Activated naive CD4-positive, alpha-beta T cell treated with anti-CD3 and anti-CD28 coated beads, Interleukin-2, amount 50 U/mL, for 24 hours (primary cell): Measurements from ENCODE around the gene PDK2.

Experiments
- H3K27ac Mint-ChIP-seq: one replicate; pipeline ENCODE4 v1.8.0; 2021; ENCODE audit warnings: mild to moderate bottlenecking, mixed read lengths
- H3K27me3 Mint-ChIP-seq: one replicate; pipeline ENCODE4 v1.8.0; 2021; ENCODE audit warnings: mixed read lengths
- H3K36me3 Mint-ChIP-seq: one replicate; pipeline ENCODE4 v1.8.0; 2021; ENCODE audit warnings: mixed read lengths
- H3K4me1 Mint-ChIP-seq: one replicate; pipeline ENCODE4 v1.8.0; 2021; ENCODE audit warnings: mixed read lengths
- H3K4me3 Mint-ChIP-seq: one replicate; pipeline ENCODE4 v1.8.0; 2021; ENCODE audit warnings: mild to moderate bottlenecking, mixed read lengths
- H3K9me3 Mint-ChIP-seq: one replicate; pipeline ENCODE4 v1.8.0; 2021; ENCODE audit warnings: mixed read lengths

Gene PDK2

DNA sequence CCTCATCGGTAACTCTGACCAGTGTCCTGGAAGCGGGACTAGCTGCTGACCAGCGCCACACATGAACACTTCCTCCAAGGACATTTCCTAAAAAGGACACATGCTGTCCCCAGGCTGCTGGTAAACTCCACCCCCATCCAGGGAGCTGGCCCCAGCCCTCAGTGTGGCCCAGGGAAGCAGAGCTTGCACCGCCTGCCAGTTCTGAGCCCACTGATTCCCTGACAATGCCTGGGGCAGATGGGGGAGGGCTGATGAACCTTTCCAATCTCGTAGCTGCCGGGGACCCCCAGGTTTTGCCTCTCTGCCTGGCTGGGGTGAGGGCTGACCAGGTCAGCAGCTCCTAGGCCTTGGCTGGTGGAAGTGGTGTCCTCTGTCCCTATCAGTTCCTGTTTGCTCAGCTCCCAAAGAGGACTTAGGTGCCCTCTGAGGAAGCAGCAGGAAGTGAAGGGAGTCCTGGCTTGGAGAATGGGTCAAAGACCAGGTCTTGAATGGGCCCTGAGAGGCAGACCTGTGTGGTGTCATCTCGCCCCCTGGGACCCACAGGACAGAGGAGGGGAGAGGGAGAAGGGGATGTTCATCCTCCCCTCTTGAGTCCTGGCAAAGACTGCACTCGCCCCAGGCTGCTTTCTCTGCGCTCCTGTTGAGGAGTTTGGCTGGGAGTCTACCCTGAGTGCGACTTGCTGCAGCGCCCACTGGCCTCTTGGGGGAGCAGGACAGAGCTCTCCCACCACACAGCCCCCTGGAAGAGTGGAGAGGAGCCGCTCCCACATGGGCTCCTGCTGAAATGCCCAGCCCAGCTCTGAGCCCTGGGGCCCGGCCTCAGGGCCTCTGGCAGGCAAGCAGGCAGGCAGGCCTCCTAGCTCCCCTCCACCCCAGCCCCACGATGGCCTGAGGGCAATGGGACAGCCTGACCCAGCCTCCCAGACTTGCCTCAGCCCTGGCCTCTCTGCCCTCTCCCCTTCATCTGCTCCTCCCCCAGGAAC is 16.8 kb downstream of the PDK2 start:
- Mint-ChIP-seq H3K9me3 (no peaks in the 10 kb centered on the region), H3K36me3 (no peaks in the 10 kb centered on the region)

DNA sequence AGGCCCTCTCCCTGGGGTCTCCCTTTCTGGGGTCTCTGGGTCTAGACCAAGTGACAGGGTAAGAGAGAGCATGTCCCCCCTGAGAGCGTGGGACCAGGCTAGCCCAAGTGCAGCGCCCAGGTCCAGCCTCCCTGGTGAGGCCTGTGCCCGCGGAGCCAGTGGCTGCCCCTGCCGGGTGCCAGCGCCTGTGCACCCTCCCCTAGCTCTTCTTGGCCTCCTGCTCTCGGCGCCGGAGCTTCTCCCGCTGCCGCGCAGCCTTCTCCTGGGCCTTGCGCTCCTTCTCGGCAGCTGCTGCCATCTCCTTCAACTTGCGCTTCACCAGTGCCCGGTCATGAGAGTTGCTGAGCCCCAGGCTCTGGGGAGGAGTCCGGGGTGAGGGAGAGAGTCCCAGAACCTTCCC is 17.5 kb downstream of the PDK2 start:
- peaks cover 13% of the 10 kb centered on the region for H3K4me1 Mint-ChIP-seq
- peaks cover 12% of the 10 kb centered on the region for H3K27me3 Mint-ChIP-seq
- H3K9me3 Mint-ChIP-seq: no peaks in the 10 kb centered on the region
- H3K4me3 Mint-ChIP-seq: no peak overlapping the region
- no peaks in the 10 kb centered on the region for H3K36me3 Mint-ChIP-seq
- H3K27ac Mint-ChIP-seq: no peak overlapping the region

More for the DNA sequence above, 16.8 kb downstream of the PDK2 start:
- Mint-ChIP-seq H3K4me3 (no peak overlapping the region), H3K27me3 (peaks cover 11% of the 10 kb centered on the region), H3K27ac (no peak overlapping the region), H3K4me1 (peaks cover 10% of the 10 kb centered on the region)

DNA sequence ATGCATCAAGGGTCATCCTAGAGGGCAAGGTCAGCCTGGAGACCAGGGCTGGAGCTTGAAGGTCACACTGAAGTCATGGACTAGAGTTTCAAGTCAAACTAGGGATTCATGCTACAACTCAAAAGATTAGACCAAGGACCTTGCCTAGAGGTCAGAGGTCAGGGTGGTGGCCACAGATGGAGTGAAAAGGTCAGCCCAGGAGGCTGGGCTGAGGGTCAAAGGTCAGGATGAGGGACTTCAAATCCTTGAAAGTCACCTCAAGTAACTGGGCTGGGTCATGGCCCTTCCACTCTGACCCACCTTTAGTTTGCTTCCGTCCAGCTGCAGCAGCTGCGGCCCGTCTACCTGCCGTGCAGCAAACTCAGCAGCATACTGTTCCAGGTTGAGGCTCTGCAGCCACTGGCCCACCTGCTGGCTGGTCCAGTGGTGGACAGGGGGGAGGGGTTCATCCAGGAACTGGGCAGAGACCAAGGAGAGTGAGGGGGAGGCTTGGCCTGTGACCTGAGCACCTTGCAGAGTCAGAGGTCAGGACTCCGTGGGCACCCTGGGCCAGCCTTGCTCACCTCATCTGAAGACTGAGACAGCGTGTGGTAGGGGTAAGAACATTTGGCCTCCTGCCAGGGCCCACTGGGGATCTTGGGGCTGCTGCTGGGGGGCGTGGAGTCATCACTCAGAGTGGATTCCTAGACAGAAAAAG is 18.6 kb downstream of the PDK2 start:
- H3K4me3 Mint-ChIP-seq: no peak overlapping the region
- no peaks in the 10 kb centered on the region for H3K36me3 Mint-ChIP-seq
- H3K27me3 Mint-ChIP-seq: peaks cover 14% of the 10 kb centered on the region
- peaks cover 13% of the 10 kb centered on the region for H3K4me1 Mint-ChIP-seq
- no peak overlapping the region for H3K27ac Mint-ChIP-seq
- no peaks in the 10 kb centered on the region for H3K9me3 Mint-ChIP-seq

DNA sequence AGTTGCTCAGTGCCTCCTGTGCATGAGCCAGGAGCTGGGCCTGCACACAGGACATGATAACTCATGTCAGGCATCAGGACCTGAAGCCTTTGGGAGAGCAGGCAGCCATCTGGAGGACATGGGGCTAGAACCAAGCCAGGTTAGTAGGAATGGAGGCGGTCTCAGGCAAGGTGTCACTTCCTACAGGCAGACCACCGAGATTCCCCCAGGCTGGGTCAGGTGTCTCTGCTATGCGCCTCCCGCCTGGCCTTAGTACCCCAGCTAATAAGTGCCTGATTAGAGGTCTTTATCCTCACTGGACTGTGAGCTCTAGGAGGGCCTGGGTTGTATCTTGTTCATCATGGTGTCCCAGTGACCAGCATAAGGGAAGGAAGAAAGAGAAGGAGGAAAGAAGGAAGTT is 19.2 kb downstream of the PDK2 start:
- Mint-ChIP-seq H3K4me3 (no peak overlapping the region), H3K27me3 (peaks cover 16% of the 10 kb centered on the region), H3K27ac (no peak overlapping the region), H3K9me3 (no peaks in the 10 kb centered on the region), H3K36me3 (no peaks in the 10 kb centered on the region), H3K4me1 (peaks cover 13% of the 10 kb centered on the region)

DNA sequence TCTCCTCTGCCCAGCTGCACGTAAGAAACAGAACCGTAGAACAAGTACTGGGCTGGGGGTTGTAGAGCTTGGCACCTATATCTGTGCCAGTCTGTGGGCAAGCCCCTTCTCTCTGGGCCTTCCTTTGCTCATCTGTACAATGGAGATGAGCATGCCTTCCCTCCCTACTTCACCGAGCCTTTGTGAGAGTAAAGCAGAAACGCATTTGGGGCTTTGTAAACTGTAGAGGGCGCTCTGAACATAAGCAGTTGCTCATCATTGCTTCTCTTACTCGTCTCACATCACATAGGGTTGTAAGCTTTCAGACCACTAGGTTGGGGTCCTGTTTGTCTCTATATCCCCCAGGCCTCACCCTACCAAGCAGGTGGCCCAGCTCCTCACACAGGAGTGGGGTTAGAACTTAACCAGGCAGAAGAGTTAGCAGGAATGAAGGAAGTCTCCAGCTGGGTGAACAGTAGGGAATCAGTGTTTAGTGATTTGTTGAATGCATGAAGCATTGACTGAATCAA is 19.8 kb downstream of the PDK2 start:
- no peaks in the 10 kb centered on the region for H3K9me3 Mint-ChIP-seq
- H3K27ac Mint-ChIP-seq: no peak overlapping the region
- no peak overlapping the region for H3K4me3 Mint-ChIP-seq
- peaks cover 20% of the 10 kb centered on the region for H3K27me3 Mint-ChIP-seq
- no peaks in the 10 kb centered on the region for H3K36me3 Mint-ChIP-seq
- peaks cover 13% of the 10 kb centered on the region for H3K4me1 Mint-ChIP-seq

DNA sequence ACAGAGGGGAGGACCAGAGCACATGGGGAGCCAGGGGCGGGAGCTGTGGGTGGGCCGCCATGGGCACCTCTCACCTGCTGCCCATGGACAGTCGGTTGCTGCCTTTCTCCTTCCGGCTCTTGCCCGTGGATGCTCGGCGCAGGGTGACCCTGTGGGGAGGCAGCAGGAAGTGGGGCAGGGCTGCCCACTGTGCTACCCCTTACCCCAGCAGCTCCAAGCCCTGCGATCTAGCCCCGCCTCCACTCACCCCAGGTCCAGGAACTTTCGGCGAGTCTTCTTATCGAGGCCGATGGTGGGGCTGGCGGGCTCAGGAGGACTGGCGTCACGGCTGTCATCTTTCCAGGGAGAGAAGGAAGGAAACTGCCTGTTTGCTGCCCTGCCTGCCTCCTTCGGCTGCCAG is 20.6 kb downstream of the PDK2 start:
- H3K27ac Mint-ChIP-seq: no peak overlapping the region
- H3K4me1 Mint-ChIP-seq: peaks cover 13% of the 10 kb centered on the region
- H3K4me3 Mint-ChIP-seq: no peak overlapping the region
- no peaks in the 10 kb centered on the region for H3K36me3 Mint-ChIP-seq
- H3K27me3 Mint-ChIP-seq: peaks cover 22% of the 10 kb centered on the region
- no peaks in the 10 kb centered on the region for H3K9me3 Mint-ChIP-seq

DNA sequence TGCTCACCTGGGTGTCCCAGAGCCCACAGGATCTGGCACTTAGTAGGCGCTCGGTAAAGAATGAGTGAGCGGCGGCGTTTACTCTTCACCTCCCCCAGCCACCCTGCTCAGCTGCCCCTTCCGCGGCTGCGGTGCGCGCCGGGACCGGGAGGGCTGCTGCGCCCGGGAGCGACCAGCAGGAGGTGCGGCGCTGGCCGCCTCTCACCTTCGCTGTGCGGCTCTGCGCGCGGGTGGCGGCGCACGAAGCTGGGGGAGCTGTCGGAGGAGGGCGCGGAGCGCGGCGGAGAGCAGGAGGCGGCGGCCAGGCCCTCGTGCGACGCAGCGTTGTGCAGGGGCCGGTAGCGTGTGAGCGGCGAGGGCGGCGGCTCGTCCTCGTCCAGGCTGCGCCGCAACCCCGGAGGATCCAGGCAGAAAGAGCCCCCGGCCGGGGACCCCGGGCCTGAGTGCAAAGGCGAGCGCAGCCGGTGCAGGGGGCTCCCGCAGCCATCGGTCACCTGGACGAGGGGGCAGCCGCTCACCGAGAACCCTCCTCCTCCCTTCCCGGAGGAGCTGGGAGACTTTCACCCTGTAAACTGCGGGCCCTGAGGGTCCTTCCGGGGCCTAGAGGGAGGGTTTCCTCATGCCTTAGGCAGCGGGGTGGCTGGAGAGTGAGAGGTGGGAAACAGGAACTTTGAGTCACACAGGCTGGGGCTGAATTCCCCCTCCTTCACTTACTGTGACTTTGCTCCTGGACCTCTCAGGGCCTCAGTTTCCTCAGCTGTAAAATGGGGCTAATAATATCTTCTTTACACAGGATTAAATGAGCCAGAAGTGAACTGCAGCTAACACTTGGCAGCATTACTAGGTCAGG is 22.3 kb downstream of the PDK2 start:
- H3K4me3 Mint-ChIP-seq: peak overlapping the region; percentile 52
- H3K27ac Mint-ChIP-seq: no peak overlapping the region
- H3K9me3 Mint-ChIP-seq: no peaks in the 10 kb centered on the region
- H3K27me3 Mint-ChIP-seq: peaks cover 22% of the 10 kb centered on the region
- H3K36me3 Mint-ChIP-seq: no peaks in the 10 kb centered on the region
- peaks cover 13% of the 10 kb centered on the region for H3K4me1 Mint-ChIP-seq

DNA sequence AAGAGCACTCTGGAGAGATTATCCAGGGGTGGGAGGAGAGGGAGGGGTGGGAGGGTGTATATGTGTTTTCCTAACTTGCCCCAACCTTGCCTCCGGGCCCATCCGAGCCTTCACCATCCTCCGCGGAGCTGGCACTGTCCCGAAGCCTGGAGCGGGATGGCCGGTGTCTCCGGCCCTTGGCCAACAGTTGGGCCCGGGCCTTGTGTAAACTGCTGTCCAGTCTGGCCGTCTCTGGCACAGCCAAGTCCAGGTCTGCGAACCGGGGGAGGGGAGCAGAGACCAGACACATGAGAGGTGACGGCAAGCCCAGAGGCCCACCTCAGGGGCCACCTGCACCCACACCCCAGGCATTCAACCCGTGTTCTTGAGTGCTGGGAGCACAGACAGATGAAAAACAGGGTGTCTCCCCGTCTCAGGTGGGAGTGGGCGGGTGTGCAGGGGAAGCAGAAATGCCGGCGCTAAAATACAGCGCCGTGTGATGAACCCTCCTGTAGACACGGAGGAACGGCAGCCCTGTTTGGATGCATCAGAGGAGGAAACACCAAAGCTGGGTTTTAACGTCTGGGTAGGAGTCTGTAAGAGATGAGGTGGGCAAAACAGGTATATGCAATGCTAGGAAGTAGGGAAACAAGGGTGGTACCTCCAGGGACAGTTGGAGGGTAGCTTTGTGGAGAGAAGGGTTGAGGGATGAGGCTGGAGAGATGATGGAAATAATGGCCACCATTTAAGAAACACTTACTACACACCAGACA is 23.1 kb downstream of the PDK2 start:
- H3K4me1 Mint-ChIP-seq: peaks cover 13% of the 10 kb centered on the region
- H3K36me3 Mint-ChIP-seq: no peaks in the 10 kb centered on the region
- no peak overlapping the region for H3K4me3 Mint-ChIP-seq
- H3K27ac Mint-ChIP-seq: no peak overlapping the region
- peaks cover 22% of the 10 kb centered on the region for H3K27me3 Mint-ChIP-seq
- H3K9me3 Mint-ChIP-seq: no peaks in the 10 kb centered on the region

DNA sequence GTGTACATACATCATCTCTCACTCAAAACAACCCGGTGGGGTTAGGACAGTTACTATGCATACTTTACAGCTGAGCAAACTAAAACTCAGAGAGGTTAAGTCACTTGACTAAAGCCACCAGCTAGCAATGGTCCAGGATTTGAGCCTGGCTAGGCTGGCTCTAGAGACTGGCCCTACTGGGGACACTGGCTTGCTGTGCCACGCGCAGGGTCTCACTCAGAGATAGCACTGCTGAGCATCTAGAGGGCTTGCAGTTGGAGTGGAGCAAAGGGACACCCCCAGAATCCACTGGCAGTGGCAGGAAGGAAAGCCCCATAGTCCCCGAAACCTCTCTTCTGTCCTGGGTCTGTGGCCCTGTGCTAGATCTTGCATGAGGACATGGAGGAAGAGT is 23.7 kb downstream of the PDK2 start:
- Mint-ChIP-seq H3K9me3 (no peaks in the 10 kb centered on the region), H3K4me1 (peaks cover 13% of the 10 kb centered on the region), H3K27ac (no peak overlapping the region), H3K36me3 (no peaks in the 10 kb centered on the region), H3K27me3 (peaks cover 22% of the 10 kb centered on the region), H3K4me3 (no peak overlapping the region)

DNA sequence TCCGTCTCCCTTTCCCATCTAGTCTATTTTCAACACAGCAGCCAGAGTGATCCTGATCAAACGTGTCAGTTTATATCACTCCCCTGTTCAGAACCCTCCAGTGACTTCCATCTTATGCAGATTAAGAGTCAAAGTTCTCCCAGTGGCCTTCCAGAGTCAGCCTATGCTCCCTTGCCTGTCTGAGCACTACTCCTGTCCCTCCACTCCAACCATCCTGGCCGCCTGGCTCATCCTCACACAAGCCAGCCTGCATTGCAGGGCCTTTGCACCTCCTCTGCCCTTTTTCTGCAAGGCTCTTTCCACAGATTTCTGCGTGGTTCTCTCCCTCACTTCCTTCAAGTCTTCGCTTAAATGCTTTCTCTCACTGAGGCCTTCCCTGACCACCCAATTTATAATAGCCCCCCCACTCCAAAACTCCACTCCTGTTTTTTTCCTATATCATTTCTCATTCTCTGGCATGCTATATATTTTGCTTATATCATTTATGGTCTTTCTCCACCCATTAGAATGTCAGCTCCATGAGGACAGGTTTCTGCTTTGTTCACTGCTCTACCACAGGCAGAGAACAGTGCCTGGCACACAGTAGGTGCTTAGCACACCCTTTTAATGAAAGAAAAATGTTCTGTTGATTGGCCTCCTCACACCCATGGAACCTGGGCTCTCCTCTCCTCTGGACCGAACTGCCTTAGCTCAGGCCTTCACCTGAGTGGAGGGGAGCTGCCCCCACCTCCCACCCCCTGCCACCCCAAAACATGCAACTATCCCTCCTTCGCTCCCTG is 25.5 kb downstream of the PDK2 start:
- no peak overlapping the region for H3K4me3 Mint-ChIP-seq
- no peaks in the 10 kb centered on the region for H3K9me3 Mint-ChIP-seq
- no peaks in the 10 kb centered on the region for H3K36me3 Mint-ChIP-seq
- peaks cover 17% of the 10 kb centered on the region for H3K27me3 Mint-ChIP-seq
- no peak overlapping the region for H3K27ac Mint-ChIP-seq
- peaks cover 7% of the 10 kb centered on the region for H3K4me1 Mint-ChIP-seq

DNA sequence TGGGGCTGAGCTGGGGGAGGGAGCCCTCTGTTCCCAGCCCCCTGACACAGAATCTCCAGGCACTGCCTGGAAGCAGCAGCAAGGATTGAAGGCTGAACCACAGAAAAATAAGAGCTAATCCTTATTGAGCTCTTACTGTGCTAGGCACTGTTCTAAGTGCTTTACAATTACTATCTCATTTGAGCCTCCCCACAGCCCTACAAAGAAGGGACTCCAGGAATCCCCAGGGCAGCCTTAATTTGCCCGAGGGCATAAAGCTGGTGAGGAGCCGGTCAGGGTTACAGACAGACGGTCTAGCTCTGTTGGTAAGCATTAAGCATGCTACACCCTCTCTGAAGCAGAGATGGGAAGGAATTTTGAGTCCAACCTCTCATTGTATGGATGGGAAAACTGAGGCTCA is 27.8 kb downstream of the PDK2 start:
- no peaks in the 10 kb centered on the region for H3K4me1 Mint-ChIP-seq
- H3K9me3 Mint-ChIP-seq: no peaks in the 10 kb centered on the region
- peak overlapping the region; percentile 33 for H3K27ac Mint-ChIP-seq
- H3K36me3 Mint-ChIP-seq: no peaks in the 10 kb centered on the region
- H3K4me3 Mint-ChIP-seq: no peak overlapping the region
- H3K27me3 Mint-ChIP-seq: peaks cover 10% of the 10 kb centered on the region

DNA sequence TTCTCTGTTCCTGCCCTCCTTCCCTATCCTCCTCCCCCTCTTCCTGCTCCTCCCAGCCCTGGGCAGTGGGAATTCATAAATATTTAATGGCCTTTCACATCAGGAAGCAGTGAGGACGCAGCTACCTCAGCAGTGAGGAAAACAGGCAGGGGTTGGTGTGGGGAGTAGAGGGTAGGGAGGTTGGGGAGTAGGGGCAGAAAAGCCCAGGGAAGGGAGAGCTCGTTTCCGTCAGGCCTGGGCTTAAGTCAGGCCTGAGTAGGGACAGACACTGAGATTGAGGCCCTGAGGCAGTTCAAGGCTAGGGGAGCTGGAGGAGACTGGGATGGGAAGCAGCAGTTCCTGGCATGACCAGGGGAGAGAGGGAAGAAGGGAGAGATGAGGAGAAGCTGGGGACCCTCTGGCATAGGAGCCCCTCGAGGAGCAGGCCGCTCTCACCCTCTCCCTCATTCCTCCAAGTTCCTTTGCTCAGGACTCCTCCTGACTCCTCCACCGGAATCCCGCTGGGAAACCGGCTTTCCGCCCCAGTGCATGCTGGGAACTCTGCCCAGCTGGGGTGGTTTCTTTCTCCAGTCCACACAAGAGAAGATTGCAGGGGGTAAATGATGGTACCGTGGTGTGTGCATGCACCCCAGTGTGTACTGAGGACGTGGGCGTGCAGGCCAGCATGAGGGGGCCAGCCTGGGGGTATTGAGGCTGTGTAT is 28.6 kb downstream of the PDK2 start:
- H3K36me3 Mint-ChIP-seq: no peaks in the 10 kb centered on the region
- no peak overlapping the region for H3K27ac Mint-ChIP-seq
- peaks cover 5% of the 10 kb centered on the region for H3K4me1 Mint-ChIP-seq
- no peak overlapping the region for H3K4me3 Mint-ChIP-seq
- H3K9me3 Mint-ChIP-seq: no peaks in the 10 kb centered on the region
- H3K27me3 Mint-ChIP-seq: peaks cover 11% of the 10 kb centered on the region

DNA sequence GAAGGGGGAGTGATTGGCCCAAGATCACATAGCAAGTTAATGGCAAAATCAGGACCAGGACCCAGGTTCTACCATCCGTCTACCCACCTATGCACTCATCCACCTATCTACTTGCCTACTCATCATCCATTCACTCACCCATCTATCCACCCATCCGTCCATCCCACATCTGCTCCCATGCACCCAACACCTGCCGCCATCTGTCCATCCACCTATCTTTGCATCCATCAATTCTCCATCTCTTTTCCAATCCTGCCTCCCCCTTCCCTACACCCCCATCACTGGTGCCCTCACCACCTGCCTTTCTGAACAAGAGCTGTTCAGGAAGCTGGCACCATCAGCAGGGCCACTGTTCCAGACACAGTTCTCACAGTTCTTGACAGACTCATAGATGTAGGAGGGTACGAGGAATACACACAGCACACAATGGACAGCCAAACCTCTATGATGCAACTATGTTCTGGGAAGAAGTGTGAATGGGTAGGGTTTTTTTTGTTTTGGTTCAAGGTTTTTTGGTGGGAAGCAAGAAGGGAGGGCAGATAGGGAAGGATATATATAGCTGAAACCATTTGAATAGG is 30.4 kb downstream of the PDK2 start:
- H3K27me3 Mint-ChIP-seq: peaks cover 4% of the 10 kb centered on the region
- no peaks in the 10 kb centered on the region for H3K36me3 Mint-ChIP-seq
- no peak overlapping the region for H3K27ac Mint-ChIP-seq
- H3K4me1 Mint-ChIP-seq: peaks cover 6% of the 10 kb centered on the region
- no peaks in the 10 kb centered on the region for H3K9me3 Mint-ChIP-seq
- no peak overlapping the region for H3K4me3 Mint-ChIP-seq
